NCI-H1105 (cell line): ENCODE results near the gene TLE3.

ENCODE experiments used
- DNase-seq: peaks from one replicate; lab custom pipeline; 2025; lab: John Stamatoyannopoulos, UW

Gene TLE3

DNA sequence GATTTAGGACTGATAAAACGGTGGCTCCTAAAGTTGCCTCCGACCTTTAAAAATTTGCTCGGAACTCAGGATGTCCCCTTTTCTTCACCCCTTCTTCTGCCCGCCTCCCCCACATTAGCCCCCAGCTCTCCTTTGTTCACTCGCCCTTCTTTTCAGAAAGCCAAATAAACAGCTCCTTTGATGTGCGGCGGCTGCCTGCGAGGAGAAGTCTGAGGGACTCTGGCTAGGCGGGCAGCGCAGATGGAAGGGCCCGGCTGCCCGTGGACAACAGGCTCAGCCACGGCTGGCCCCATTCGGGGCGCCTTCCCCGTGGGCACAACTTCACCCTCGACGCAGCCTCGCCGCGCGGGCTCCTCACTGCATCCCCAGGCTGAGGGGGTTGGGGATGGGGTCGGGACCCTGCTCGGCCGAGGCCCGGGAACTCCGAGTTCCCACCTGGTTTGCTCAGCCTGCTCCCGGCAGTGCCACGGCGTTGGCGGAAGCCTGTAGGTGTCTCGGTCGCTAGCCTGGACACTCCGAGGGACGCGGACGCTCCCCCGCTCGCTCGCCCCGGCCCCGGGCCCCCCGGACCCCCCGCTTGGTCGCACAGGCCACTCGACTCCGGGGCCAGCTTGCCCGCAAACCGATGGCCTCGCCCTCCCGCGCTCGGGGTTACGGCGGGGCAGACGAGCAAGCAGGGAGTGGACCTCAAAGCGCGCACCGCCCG lies 897 bp upstream of the TLE3 start:
- DNase-seq = peak; percentile 58

DNA sequence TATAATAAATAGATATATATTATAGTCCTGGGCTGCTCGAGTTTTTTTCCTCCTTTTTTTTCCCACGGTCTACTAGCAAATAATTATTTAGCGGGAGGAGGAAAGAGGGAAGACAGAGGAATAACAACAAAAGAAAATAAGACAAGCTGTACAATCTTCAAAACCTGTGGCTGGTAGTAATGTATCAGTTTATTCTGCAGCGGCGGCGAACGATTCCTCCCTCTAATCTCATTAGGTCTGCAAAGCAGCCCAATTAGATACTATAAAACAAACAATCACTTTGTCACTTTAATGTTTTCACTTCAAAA lies 390 bp upstream of the TLE3 start:
- DNase-seq = no peak

- DNase-seq = no peak
Observed at GRCh38 chr15:70097063-70097320, 725 bp downstream of the TLE3 start.

- peak; percentile 52 for DNase-seq
Observed at GRCh38 chr15:70096215-70097062, 1.3 kb downstream of the TLE3 start.

GRCh38 chr15:70095408-70096214 lies 2.1 kb downstream of the TLE3 start:
- DNase-seq = no peak

DNA sequence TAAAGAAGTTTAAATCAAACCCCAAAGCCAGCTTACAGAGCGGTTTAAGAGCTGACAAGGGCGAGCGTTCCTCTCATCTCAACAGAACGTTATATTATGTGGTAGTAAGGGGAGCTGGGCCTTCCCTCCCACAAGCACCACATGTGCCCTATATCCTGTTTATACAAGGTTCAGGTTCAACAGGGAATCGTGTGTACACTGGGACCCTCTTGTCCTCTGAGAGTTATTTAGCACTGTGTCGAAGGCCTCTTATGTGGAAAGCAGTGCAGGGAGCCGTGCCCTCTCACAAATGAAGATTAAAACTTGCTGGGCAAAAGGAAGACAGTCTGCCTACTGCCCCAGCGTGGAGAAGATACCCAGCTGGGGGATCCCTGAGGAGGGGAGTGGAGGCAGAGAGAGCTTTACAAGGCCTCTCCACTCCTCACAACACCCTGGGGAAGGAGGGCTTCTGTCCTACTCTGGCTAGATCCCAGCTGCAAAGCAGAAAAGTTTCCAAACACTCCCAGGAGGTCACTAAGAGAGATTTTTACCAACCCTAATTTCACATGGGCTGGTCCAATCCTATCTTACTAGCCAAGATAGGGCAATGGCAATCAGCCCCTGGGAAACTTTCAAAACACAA lies 2.9 kb downstream of the TLE3 start:
- no peak for DNase-seq

GRCh38 chr15:70093481-70094319 lies 4.0 kb downstream of the TLE3 start:
- DNase-seq = no peak

DNA sequence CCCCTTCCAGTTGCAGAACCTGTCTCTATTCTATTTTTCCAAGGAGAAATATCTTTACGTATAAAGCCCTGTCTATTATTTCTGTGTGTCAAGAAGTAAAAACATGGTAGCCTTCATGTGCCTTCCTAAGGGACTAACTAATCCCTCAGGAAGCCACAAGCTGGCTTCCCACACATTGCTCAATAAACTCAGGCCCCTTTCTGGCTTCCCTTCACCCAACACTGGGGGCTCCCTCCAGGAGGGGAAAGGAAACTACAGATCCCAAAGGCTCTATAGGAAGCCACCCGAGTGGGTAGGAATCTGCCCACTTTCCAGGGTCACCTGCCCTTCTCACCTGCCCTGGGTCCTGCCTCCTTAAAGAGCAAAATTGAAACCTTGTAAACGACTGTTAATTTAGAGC lies 4.6 kb downstream of the TLE3 start:
- no peak for DNase-seq

DNA sequence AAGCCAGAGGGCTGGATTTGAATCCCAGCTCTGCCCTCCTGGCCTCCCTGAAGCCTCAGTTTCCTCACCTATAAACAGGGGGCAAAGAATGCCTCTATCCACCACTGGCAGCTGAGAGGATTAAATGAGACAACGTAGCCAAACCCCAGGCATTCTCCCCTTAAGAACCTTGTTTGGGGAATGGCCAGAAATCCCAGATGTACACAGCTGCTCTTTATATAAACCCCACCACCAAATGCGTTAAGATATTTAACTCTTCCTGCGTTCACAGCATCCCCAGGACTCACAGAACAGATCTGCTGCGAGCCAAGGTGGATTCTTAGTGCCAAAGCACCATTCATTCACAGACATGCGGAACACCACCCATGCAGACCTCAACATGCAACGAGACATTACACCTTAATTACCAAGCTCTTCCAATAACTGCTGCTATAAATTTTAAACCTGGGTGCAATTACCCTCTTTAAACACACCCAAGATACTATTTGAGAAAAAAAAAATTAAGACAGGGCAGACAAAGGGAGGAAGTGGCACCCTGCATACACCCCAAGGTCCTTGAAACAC lies 5.2 kb downstream of the TLE3 start:
- DNase-seq = peak; percentile 22

- peak; percentile 87 for DNase-seq
Observed at GRCh38 chr15:70091726-70092463, 5.8 kb downstream of the TLE3 start.

- DNase-seq = no peak
Observed at GRCh38 chr15:70090436-70091296, 7.1 kb downstream of the TLE3 start.

- DNase-seq = no peak
Observed at GRCh38 chr15:70089692-70089971, 8.1 kb downstream of the TLE3 start.

DNA sequence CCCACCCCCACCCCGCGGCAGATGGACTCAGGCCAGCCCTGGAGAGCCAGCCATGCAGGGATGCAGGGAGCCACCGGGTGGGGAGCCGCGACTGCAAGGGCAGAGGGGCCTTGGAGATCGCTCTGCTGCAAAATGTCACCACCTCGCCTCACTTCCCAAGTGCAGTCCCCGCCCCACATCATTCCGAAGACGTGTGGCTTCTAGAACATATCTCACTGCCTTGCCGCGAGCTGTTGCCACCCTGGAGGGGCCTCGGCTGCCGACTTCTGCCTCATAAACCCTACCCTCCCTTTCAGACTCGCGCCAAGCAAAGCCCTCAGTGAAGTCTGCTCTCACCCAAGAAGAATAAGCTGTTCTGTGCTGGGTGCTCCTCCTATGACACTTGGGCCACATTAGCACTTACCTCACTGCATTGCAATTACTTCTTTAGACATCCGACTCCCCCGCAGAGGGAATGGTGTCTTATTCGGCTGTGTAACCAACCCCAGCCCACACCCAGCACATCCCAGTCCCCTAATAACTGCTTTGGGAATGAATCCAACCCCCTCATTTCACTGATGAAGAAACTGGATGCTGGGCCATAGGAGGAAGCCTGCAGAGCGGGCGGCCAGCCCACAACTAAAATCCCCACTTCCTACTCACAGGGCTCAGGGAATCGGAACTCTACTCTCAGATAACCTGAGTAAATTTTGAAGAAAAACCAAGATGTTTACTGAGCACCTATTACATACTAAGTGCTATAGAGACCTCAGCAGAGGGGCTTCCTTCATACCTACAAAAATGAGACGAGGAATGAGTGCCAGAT lies 8.6 kb downstream of the TLE3 start:
- peak; percentile 88 for DNase-seq

DNA sequence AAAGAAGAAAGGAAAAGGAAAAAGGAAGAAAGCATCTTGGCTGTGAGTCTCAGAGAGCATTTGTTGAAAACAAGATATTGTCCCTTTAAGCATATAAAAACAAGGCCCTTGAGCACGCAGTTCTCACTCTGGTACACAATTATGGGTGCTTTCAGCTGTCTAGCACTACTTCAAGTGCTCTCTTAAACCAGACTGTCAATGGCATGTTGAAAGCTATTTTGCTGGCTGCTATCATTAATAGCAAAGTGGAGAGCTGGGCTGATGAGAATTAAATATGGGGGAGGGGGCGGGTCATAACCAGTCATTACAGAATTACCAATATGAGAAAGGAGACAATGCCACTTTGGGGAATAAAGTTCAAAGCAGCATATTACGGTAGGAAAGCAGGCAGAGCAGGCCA lies 9.3 kb downstream of the TLE3 start:
- peak; percentile 95 for DNase-seq

GRCh38 chr15:70087708-70088352 lies 9.9 kb downstream of the TLE3 start:
- no peak for DNase-seq

GRCh38 chr15:70086636-70087035 lies 11.1 kb downstream of the TLE3 start:
- no peak for DNase-seq

DNA sequence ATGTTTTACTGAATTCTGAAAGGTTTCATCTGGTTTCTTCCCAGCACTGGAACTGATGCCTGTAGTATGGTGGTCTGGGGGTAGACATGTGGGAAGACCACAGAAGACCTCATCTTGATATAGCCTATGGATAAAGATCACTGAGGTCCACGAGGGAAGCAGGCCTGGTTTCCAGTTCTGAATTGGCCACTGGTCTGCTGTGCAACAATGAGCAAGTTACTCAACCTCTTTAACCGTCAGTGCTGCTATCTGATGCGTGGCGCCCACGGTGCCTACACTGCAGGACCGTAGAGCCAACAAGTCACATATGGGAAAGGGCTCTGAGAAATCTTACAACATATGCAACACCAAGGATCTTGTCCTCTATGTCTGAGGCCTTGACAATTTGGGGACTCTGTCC lies 13.3 kb downstream of the TLE3 start:
- no peak for DNase-seq

DNA sequence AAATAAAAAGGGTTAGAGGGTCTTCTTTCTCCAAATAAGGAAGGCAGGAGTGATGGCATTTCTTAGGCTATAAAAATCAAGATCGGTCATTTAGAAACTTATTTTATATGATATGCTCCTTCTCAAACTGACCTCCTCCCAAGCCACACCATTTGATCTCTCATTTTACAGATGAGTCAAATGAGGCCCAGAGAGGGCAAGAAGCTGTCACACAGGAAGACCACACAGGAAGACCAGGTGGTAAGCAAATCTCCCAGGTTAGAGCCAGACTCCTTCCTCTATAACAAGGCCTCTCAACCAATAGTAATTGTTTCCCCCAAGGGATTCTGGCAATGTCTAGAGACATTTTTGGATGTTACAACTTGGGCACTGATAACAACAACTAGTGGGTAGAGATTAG lies 13.8 kb downstream of the TLE3 start:
- no peak for DNase-seq

GRCh38 chr15:70083418-70083817 lies 14.3 kb downstream of the TLE3 start:
- no peak for DNase-seq
